Neutrophil (primary cell): ENCODE measurements around the gene IL13RA2.

ENCODE experiments used
- H3K27ac ChIP-seq: fragments of 200-600 bp; sonication (generic); 2 replicates; pipeline ENCODE4 v1.5.1; 2016; ENCODE audit warnings: mild to moderate bottlenecking, moderate library complexity
- H3K27me3 ChIP-seq: fragments of 200-600 bp; sonication (generic); 2 replicates; pipeline ENCODE4 v1.6.0; 2016; ENCODE audit warnings: mild to moderate bottlenecking
- H3K36me3 ChIP-seq: fragments of 200-600 bp; sonication (generic); 2 replicates; pipeline ENCODE4 v1.5.1; 2017
- H3K4me1 ChIP-seq, 2 experiments: fragments of 200-600 bp in 1 of 2; sonication (generic) in 1 of 2; 1 replicate in 1 of 2; 2 replicates in 1 of 2; pipeline versions ENCODE4 v1.5.1 to v1.6.1; 2013 to 2016; ENCODE audit warnings: low read depth in 1 of 2, low read length in 1 of 2, mild to moderate bottlenecking in 1 of 2, moderate library complexity in 1 of 2; ENCODE audit not compliant: control insufficient read depth in 1 of 2, insufficient read depth in 1 of 2
- H3K4me3 ChIP-seq, 2 experiments: fragments of 200-600 bp in 1 of 2; sonication (generic) in 1 of 2; 1 replicate in 1 of 2; 2 replicates in 1 of 2; pipeline ENCODE4 v1.5.1; 2013 to 2016; ENCODE audit warnings: low read depth in 1 of 2, low read length in 1 of 2, mild to moderate bottlenecking in 1 of 2, moderate library complexity in 1 of 2
- H3K9me3 ChIP-seq: fragments of 200-600 bp; sonication (generic); 2 replicates; pipeline ENCODE4 v1.5.1; 2016
- TF ChIP-seq, protein P1 (sequence below): fragments of 200-600 bp; sonication (generic); IDR thresholded peaks from 2 replicates; pipeline ENCODE4 v1.5.1; 2016; ENCODE audit warnings: antibody characterized with exemption

IL13RA2 gene

DNA sequence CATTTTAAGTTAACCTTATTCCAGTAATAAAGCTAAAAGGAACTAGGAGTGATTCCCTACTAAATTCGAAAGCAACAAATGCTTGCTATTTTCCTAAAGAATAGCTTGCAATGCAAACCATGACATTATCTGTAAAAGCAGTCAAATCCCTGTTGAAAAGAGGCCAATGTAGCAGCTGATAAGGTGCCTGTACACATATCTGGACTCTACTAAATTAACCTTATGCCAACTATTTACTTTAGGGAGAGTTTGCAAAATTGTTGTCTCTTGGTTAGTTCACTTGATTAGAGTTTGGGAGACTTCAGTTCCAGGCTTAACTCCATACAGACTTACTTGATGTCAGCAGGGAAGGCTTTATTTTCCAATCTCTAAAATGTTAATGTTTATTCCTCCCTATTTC is 6.0 kb downstream of the IL13RA2 start:
- TF ChIP-seq, protein P1, sequence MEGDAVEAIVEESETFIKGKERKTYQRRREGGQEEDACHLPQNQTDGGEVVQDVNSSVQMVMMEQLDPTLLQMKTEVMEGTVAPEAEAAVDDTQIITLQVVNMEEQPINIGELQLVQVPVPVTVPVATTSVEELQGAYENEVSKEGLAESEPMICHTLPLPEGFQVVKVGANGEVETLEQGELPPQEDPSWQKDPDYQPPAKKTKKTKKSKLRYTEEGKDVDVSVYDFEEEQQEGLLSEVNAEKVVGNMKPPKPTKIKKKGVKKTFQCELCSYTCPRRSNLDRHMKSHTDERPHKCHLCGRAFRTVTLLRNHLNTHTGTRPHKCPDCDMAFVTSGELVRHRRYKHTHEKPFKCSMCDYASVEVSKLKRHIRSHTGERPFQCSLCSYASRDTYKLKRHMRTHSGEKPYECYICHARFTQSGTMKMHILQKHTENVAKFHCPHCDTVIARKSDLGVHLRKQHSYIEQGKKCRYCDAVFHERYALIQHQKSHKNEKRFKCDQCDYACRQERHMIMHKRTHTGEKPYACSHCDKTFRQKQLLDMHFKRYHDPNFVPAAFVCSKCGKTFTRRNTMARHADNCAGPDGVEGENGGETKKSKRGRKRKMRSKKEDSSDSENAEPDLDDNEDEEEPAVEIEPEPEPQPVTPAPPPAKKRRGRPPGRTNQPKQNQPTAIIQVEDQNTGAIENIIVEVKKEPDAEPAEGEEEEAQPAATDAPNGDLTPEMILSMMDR: no peak
- H3K27ac ChIP-seq: no peak overlapping the region
- H3K4me1 ChIP-seq: no peaks in the 10 kb centered on the region
- no peaks in the 10 kb centered on the region for H3K36me3 ChIP-seq
- H3K4me3 ChIP-seq: no peak overlapping the region
- H3K9me3 ChIP-seq: no peaks in the 10 kb centered on the region
- H3K27me3 ChIP-seq: no peaks in the 10 kb centered on the region

DNA sequence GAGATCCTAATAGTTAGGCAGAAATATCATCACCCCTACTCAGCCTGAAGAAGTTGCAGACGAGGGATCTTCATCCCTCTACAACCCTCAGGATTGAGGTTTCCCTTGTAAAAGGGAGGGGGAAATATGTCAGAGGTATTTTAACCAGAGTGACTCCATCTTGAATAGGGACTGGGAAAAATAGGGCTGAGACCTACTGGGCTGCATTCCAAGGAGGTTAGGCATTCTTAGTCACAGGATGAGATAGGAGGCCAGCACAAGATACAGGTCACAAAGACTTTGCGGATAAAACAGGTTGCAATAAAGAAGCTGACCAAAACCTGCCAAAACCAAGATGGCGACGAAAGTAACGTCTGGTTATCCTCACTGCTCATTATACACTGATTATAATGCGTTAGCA is 17.5 kb downstream of the IL13RA2 start:
- TF ChIP-seq, protein P1: no peak
- no peak overlapping the region for H3K27ac ChIP-seq
- H3K4me1 ChIP-seq: no peaks in the 10 kb centered on the region
- H3K9me3 ChIP-seq: no peaks in the 10 kb centered on the region
- H3K27me3 ChIP-seq: no peaks in the 10 kb centered on the region
- no peak overlapping the region for H3K4me3 ChIP-seq
- H3K36me3 ChIP-seq: no peaks in the 10 kb centered on the region

DNA sequence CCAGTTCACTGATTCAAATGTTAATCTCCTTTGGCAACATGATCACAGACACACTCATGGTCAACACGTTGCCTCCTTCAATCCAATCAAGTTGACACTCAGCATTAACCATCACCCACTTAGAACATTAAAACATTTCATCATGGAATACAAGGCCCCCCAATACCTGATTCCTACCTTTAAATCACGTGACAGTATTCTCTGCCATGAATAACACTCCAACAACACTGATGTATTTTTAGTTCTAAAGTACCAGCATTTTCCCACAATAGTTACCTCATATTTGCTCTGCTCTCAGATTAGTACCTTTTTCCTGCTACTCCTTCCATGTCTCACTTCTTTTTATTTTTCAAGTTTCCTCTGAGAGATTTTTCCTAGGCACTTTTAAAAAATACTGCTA is 19.6 kb downstream of the IL13RA2 start:
- H3K27ac ChIP-seq: no peak overlapping the region
- TF ChIP-seq, protein P1: no peak

DNA sequence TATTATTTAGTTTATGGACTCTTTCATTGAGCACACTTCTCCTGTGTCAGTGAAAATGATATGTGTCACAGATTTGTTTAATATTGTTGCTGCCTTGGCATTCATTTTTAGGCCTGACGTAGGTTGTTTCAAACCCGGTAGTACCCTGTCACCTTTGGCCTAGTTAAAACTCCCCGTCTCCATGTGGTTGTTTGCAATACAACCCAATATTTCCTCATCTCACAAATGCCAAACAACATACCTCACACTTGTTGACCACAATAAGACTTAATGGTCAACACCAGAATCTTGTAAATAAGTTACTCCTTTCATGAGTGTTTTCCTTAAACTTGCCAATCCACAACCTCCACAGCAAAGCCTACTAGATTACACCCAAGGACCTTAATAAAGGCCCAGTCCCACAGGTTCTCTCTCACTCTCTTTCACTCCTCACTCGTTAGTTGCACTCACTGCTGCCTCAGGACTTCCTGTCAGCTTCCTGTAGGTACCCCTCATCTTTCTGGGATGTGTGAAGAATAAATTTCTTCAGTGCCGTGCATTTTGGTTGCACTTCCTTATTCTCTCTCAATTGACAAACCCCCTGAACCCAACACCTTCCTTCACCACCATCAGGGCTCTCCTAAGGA is 31.3 kb downstream of the IL13RA2 start:
- no peak overlapping the region for H3K27ac ChIP-seq
- H3K9me3 ChIP-seq: no peaks in the 10 kb centered on the region
- no peaks in the 10 kb centered on the region for H3K4me1 ChIP-seq
- no peak overlapping the region for H3K4me3 ChIP-seq
- H3K36me3 ChIP-seq: no peaks in the 10 kb centered on the region
- no peaks in the 10 kb centered on the region for H3K27me3 ChIP-seq
- TF ChIP-seq, protein P1: no peak

More for the DNA sequence above, 19.6 kb downstream of the IL13RA2 start:
- Histone ChIP-seq H3K27me3 (no peaks in the 10 kb centered on the region), H3K4me1 (no peaks in the 10 kb centered on the region), H3K9me3 (no peaks in the 10 kb centered on the region), H3K36me3 (no peaks in the 10 kb centered on the region), H3K4me3 (no peak overlapping the region)

DNA sequence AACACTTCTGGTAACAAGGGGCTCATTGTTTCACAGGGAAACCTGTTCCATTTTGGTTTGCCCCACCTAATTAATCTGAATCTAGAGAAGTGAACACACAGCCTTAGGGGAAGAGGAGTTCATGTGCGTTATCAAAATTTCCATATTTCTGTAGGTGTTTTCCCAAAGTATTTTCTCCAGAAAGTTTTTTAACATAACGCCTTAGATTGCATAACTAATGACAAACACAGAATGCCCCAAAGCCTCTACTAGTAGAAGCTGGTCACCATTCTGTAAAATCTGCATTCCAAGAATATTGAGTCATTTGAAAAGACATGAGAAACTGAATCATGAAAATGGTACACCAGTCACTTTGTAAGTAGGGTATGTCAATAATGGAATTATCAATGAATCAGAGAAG is 41.1 kb downstream of the IL13RA2 start:
- Histone ChIP-seq H3K27me3 (no peaks in the 10 kb centered on the region), H3K36me3 (no peaks in the 10 kb centered on the region), H3K9me3 (no peaks in the 10 kb centered on the region), H3K27ac (no peak overlapping the region), H3K4me1 (no peaks in the 10 kb centered on the region), H3K4me3 (no peak overlapping the region)
- TF ChIP-seq, protein P1: no peak

DNA sequence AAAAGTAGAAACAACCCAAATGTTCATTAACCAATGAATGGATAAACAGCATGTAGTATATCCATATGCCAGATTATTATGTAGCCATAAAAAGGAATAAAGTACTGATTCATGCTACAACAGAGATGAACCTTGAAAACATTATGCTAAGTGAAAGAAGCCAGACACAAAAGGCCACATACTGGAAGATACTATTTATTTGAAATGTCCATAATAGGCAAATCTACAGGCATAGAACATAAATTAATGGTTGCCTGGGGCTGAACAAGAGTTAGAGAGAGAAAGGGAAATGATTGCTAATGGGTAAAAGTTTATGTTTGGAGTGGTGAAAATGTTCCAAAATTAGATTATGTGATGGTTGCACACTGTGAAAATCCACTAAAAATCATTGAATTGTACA is 44.4 kb downstream of the IL13RA2 start:
- Histone ChIP-seq H3K27ac (no peak overlapping the region), H3K9me3 (no peaks in the 10 kb centered on the region), H3K4me1 (no peaks in the 10 kb centered on the region), H3K36me3 (no peaks in the 10 kb centered on the region), H3K4me3 (no peak overlapping the region), H3K27me3 (no peaks in the 10 kb centered on the region)
- TF ChIP-seq, protein P1: no peak
